DOHH2 (cell line): Measurements from ENCODE around the gene MOCS2.

Experiments used
- H3F3A ChIP-seq: fragments of 200-600 bp; sonication (generic), shearing (Covaris generic); 2 replicates; pipeline ENCODE4 v1.6.0; 2016; ENCODE audit warnings: antibody characterized with exemption, mild to moderate bottlenecking; ENCODE audit not compliant: control insufficient read depth, insufficient read depth
- H3K27ac ChIP-seq: fragments of 200-600 bp; sonication (generic); 2 replicates; pipeline ENCODE4 v1.5.1; 2014; ENCODE audit warnings: low read depth, mild to moderate bottlenecking, low read length, moderate library complexity
- H3K27me3 ChIP-seq: fragments of 200-600 bp; sonication (generic); 2 replicates; pipeline ENCODE4 v1.6.1; 2014; ENCODE audit warnings: mild to moderate bottlenecking, low read length, mixed read lengths; ENCODE audit not compliant: control insufficient read depth
- H3K36me3 ChIP-seq: fragments of 200-600 bp; sonication (generic); 2 replicates; pipeline ENCODE4 v1.6.1; 2014; ENCODE audit warnings: mild to moderate bottlenecking, low read length, moderate library complexity, mixed read lengths; ENCODE audit not compliant: control insufficient read depth
- H3K4me1 ChIP-seq: fragments of 200-600 bp; sonication (generic); 2 replicates; pipeline ENCODE4 v1.6.1; 2014; ENCODE audit warnings: mild to moderate bottlenecking, low read length, mixed read lengths; ENCODE audit not compliant: control insufficient read depth
- H3K4me2 ChIP-seq: fragments of 200-600 bp; sonication (generic); 2 replicates; pipeline ENCODE4 v1.6.0; 2014; ENCODE audit warnings: mild to moderate bottlenecking, low read length, moderate library complexity
- H3K4me3 ChIP-seq: fragments of 200-600 bp; sonication (generic); 2 replicates; pipeline ENCODE4 v1.5.1; 2014; ENCODE audit warnings: mild to moderate bottlenecking, low read length, mixed read lengths
- H3K79me2 ChIP-seq: fragments of 200-600 bp; sonication (generic); 2 replicates; pipeline ENCODE4 v1.6.1; 2014; ENCODE audit warnings: mild to moderate bottlenecking, low read length, mixed read lengths; ENCODE audit not compliant: control insufficient read depth
- H3K9me2 ChIP-seq: fragments of 200-600 bp; sonication (generic); replicated peaks from 2 replicates; pipeline ENCODE4 v1.6.1; 2014; ENCODE audit warnings: mild to moderate bottlenecking, low read length, mixed read lengths; ENCODE audit not compliant: control insufficient read depth
- H3K9me3 ChIP-seq: fragments of 200-600 bp; sonication (generic); 2 replicates; pipeline ENCODE4 v1.6.1; 2014; ENCODE audit warnings: antibody characterized with exemption, low read length, mixed read lengths; ENCODE audit not compliant: control insufficient read depth, insufficient read depth
- H4K20me1 ChIP-seq: fragments of 200-600 bp; sonication (generic); 2 replicates; pipeline ENCODE4 v1.6.0; 2014; ENCODE audit warnings: low read depth, mild to moderate bottlenecking, antibody characterized with exemption, low read length, moderate library complexity; ENCODE audit not compliant: control insufficient read depth, insufficient read depth
- CTCF ChIP-seq: fragments of 200-600 bp; sonication (generic); IDR thresholded peaks from one replicate; pipeline ENCODE4 v1.5.1; 2014; ENCODE audit warnings: antibody characterized with exemption, mild to moderate bottlenecking, low read depth, low read length; ENCODE audit not compliant: poor library complexity, severe bottlenecking
- EZH2phosphoT487 ChIP-seq: fragments of 200-600 bp; sonication (generic); IDR thresholded peaks from 2 replicates; pipeline ENCODE4 v1.6.1; 2017; ENCODE audit warnings: borderline replicate concordance, mild to moderate bottlenecking, antibody characterized with exemption, low read length, moderate library complexity, mixed read lengths

Gene MOCS2

GRCh38 chr5:53090229-53090628 lies 19.3 kb downstream of the MOCS2 start:
- no peaks in the 10 kb centered on the region for H3F3A ChIP-seq
- H3K27ac ChIP-seq: no peak overlapping the region

GRCh38 chr5:53089481-53089991 lies 20.0 kb downstream of the MOCS2 start:
- Histone ChIP-seq H3K4me3 (no peak overlapping the region), H3K4me2 (no peak overlapping the region), H3K27me3 (no peaks in the 10 kb centered on the region), H3K79me2 (no peaks in the 10 kb centered on the region), H3K36me3 (no peaks in the 10 kb centered on the region), H3K9me3 (no peaks in the 10 kb centered on the region), H3K4me1 (no peaks in the 10 kb centered on the region), H4K20me1 (no peaks in the 10 kb centered on the region), H3K27ac (no peak overlapping the region), H3F3A (no peaks in the 10 kb centered on the region), H3K9me2 (no peaks in the 10 kb centered on the region)
- TF ChIP-seq CTCF (no peak), EZH2phosphoT487 (no peak)

More at GRCh38 chr5:53090229-53090628, 19.3 kb downstream of the MOCS2 start:
- Histone ChIP-seq H3K4me1 (no peaks in the 10 kb centered on the region), H3K9me2 (no peaks in the 10 kb centered on the region), H3K27me3 (no peaks in the 10 kb centered on the region), H3K9me3 (no peaks in the 10 kb centered on the region), H3K4me2 (no peak overlapping the region), H3K36me3 (no peaks in the 10 kb centered on the region), H3K4me3 (no peak overlapping the region), H4K20me1 (no peaks in the 10 kb centered on the region), H3K79me2 (no peaks in the 10 kb centered on the region)
- TF ChIP-seq EZH2phosphoT487 (no peak), CTCF (no peak)

GRCh38 chr5:53087621-53088121 lies 21.9 kb downstream of the MOCS2 start:
- Histone ChIP-seq H3K4me2 (no peak overlapping the region), H3K36me3 (no peaks in the 10 kb centered on the region), H3K4me3 (no peak overlapping the region), H3K27me3 (no peaks in the 10 kb centered on the region), H3K4me1 (no peaks in the 10 kb centered on the region), H3K9me2 (no peaks in the 10 kb centered on the region), H3K27ac (no peak overlapping the region), H3K9me3 (no peaks in the 10 kb centered on the region), H3K79me2 (no peaks in the 10 kb centered on the region), H3F3A (no peaks in the 10 kb centered on the region), H4K20me1 (no peaks in the 10 kb centered on the region)
- TF ChIP-seq EZH2phosphoT487: no peak
- TF ChIP-seq CTCF: no peak

GRCh38 chr5:53087171-53087570 lies 22.4 kb downstream of the MOCS2 start:
- Histone ChIP-seq H3K27ac (no peak overlapping the region), H3K9me3 (no peaks in the 10 kb centered on the region), H4K20me1 (no peaks in the 10 kb centered on the region), H3K4me2 (no peak overlapping the region), H3K27me3 (no peaks in the 10 kb centered on the region), H3K79me2 (no peaks in the 10 kb centered on the region), H3K4me3 (no peak overlapping the region), H3K36me3 (no peaks in the 10 kb centered on the region), H3F3A (no peaks in the 10 kb centered on the region), H3K9me2 (no peaks in the 10 kb centered on the region), H3K4me1 (no peaks in the 10 kb centered on the region)
- TF ChIP-seq CTCF (no peak), EZH2phosphoT487 (no peak)
